HG03139 (cell line): Measurements from ENCODE around the gene ZNF460.
A peak's percentile ranks its signal among the peaks of the same experiment; 100 is the strongest.

Experiments
- ATAC-seq: cut with Tn5 transposase; IDR thresholded peaks from one replicate; pipeline ENCODE4 v1.9.1; 2021; ENCODE audit not compliant: unreplicated experiment

Gene ZNF460

GRCh38 chr19:57279418-57280164 is 694 bp upstream of the ZNF460 start:
- ATAC-seq = peak; percentile 60

GRCh38 chr19:57280962-57281400 is 696 bp downstream of the ZNF460 start:
- ATAC-seq = no peak

GRCh38 chr19:57282011-57282643 is 1.8 kb downstream of the ZNF460 start:
- ATAC-seq = no peak

GRCh38 chr19:57288373-57288772 is 8.1 kb downstream of the ZNF460 start:
- no peak for ATAC-seq

GRCh38 chr19:57290970-57291369 is 10.7 kb downstream of the ZNF460 start:
- ATAC-seq = no peak

- no peak for ATAC-seq
Measured at GRCh38 chr19:57292547-57292946, 12.3 kb downstream of the ZNF460 start.

GRCh38 chr19:57293719-57294118 is 13.4 kb downstream of the ZNF460 start:
- ATAC-seq = no peak

- no peak for ATAC-seq
Measured at GRCh38 chr19:57302020-57302465, 21.8 kb downstream of the ZNF460 start.

GRCh38 chr19:57302727-57303401 is 22.6 kb downstream of the ZNF460 start:
- no peak for ATAC-seq

- no peak for ATAC-seq
Measured at GRCh38 chr19:57305056-57305455, 24.8 kb downstream of the ZNF460 start.

- no peak for ATAC-seq
Measured at GRCh38 chr19:57308514-57308913, 28.2 kb downstream of the ZNF460 start.

GRCh38 chr19:57310792-57311191 is 30.5 kb downstream of the ZNF460 start:
- ATAC-seq = no peak

- no peak for ATAC-seq
Measured at GRCh38 chr19:57314146-57314545, 33.9 kb downstream of the ZNF460 start.

- ATAC-seq = no peak
Measured at GRCh38 chr19:57317503-57317902, 37.2 kb downstream of the ZNF460 start.

- no peak for ATAC-seq
Measured at GRCh38 chr19:57319869-57320179, 39.5 kb downstream of the ZNF460 start.

GRCh38 chr19:57320180-57321084 is 40.1 kb downstream of the ZNF460 start, which contains the start of gene ZNF543:
TSS of gene ZNF543 (plus strand) at chr19:57320472. CDS start at chr19:57320854, 382 bp downstream.
- peak; percentile 96 for ATAC-seq

- ATAC-seq = no peak
Measured at GRCh38 chr19:57321116-57321515, 40.8 kb downstream of the ZNF460 start.

GRCh38 chr19:57321751-57322150 is 41.5 kb downstream of the ZNF460 start:
- ATAC-seq = no peak

GRCh38 chr19:57324992-57325391 is 44.7 kb downstream of the ZNF460 start:
- no peak for ATAC-seq

GRCh38 chr19:57327993-57328392 is 47.7 kb downstream of the ZNF460 start:
- ATAC-seq = no peak

- no peak for ATAC-seq
Measured at GRCh38 chr19:57334191-57334590, 53.9 kb downstream of the ZNF460 start.
